ELR (cell line): ENCODE measurements around the gene NDUFA13.
A peak's percentile ranks its signal among the peaks of the same experiment; 100 is the strongest.

ENCODE experiments used
- DNase-seq: peaks from one replicate; pipeline ENCODE4 v3.0.0-alpha.2; 2015; ENCODE audit warnings: low read depth

Gene NDUFA13

GRCh38 chr19:19488875-19489690 lies 26.9 kb upstream of the NDUFA13 start:
- DNase-seq, result peak; percentile 99

- DNase-seq, result no peak
Observed at GRCh38 chr19:19489804-19490204, 26.2 kb upstream of the NDUFA13 start.

- DNase-seq, result peak; percentile 87
Observed at GRCh38 chr19:19490214-19490968, 25.6 kb upstream of the NDUFA13 start.

GRCh38 chr19:19491321-19492025 lies 24.6 kb upstream of the NDUFA13 start:
- DNase-seq, result no peak

GRCh38 chr19:19492026-19492610 lies 23.9 kb upstream of the NDUFA13 start:
- no peak for DNase-seq

- DNase-seq, result no peak
Observed at GRCh38 chr19:19493841-19494546, 22.0 kb upstream of the NDUFA13 start.

GRCh38 chr19:19495614-19496603 lies 20.1 kb upstream of the NDUFA13 start:
- DNase-seq, result no peak

GRCh38 chr19:19498255-19498991 lies 17.6 kb upstream of the NDUFA13 start:
- no peak for DNase-seq

- no peak for DNase-seq
Observed at GRCh38 chr19:19499272-19499995, 16.6 kb upstream of the NDUFA13 start.

- no peak for DNase-seq
Observed at GRCh38 chr19:19500975-19501644, 14.9 kb upstream of the NDUFA13 start.

GRCh38 chr19:19501798-19502197 lies 14.2 kb upstream of the NDUFA13 start:
- no peak for DNase-seq

- DNase-seq, result no peak
Observed at GRCh38 chr19:19502281-19502680, 13.7 kb upstream of the NDUFA13 start.

GRCh38 chr19:19502808-19503602 lies 13.0 kb upstream of the NDUFA13 start:
- DNase-seq, result no peak

GRCh38 chr19:19504754-19505668 lies 11.0 kb upstream of the NDUFA13 start:
- no peak for DNase-seq

- no peak for DNase-seq
Observed at GRCh38 chr19:19505669-19506326, 10.2 kb upstream of the NDUFA13 start.

GRCh38 chr19:19506592-19506991 lies 9.4 kb upstream of the NDUFA13 start:
- DNase-seq, result no peak
